SW 1271 (cell line): Measurements from ENCODE around the gene TRIM25.

Experiments
- DNase-seq, 2 experiments: peaks; one replicate each; lab custom pipeline; 2025; lab: John Stamatoyannopoulos, UW

TRIM25 gene

GRCh38 chr17:56926704-56927103 is 12.9 kb upstream of the TRIM25 start:
- DNase-seq: no peak

GRCh38 chr17:56926270-56926669 is 12.4 kb upstream of the TRIM25 start:
- no peak for DNase-seq

GRCh38 chr17:56925088-56925487 is 11.2 kb upstream of the TRIM25 start:
- DNase-seq: no peak

GRCh38 chr17:56919717-56920116 is 5.9 kb upstream of the TRIM25 start:
- DNase-seq: no peak

- no peak for DNase-seq
These were observed 5.1 kb upstream of the TRIM25 start for GRCh38 chr17:56918916-56919315.

- no peak for DNase-seq
These were observed 3.9 kb upstream of the TRIM25 start for GRCh38 chr17:56917559-56918296.

GRCh38 chr17:56914581-56915273 is 878 bp upstream of the TRIM25 start:
- DNase-seq: peak in 1 of 2 experiments; percentile 30

GRCh38 chr17:56913353-56913866 is 439 bp downstream of the TRIM25 start:
- no peak for DNase-seq

- no peak for DNase-seq
These were observed 893 bp downstream of the TRIM25 start for GRCh38 chr17:56913000-56913311.

GRCh38 chr17:56912105-56912999 is 1.5 kb downstream of the TRIM25 start:
- no peak for DNase-seq

GRCh38 chr17:56910509-56911235 is 3.2 kb downstream of the TRIM25 start:
- no peak for DNase-seq

GRCh38 chr17:56909742-56910508 is 3.9 kb downstream of the TRIM25 start:
- no peak for DNase-seq

GRCh38 chr17:56908001-56908542 is 5.8 kb downstream of the TRIM25 start:
- DNase-seq: no peak

- DNase-seq: no peak
These were observed 10.3 kb downstream of the TRIM25 start for GRCh38 chr17:56903560-56903959.

GRCh38 chr17:56902348-56902747 is 11.5 kb downstream of the TRIM25 start:
- DNase-seq: peak; percentile 69 to 84

- DNase-seq: no peak
These were observed 14.4 kb downstream of the TRIM25 start for GRCh38 chr17:56899403-56899802.

GRCh38 chr17:56898874-56899273 is 15.0 kb downstream of the TRIM25 start:
- no peak for DNase-seq

- no peak for DNase-seq
These were observed 16.0 kb downstream of the TRIM25 start for GRCh38 chr17:56897646-56898424.

- DNase-seq: no peak
These were observed 16.9 kb downstream of the TRIM25 start for GRCh38 chr17:56896968-56897359.
